Ecto neural progenitor cell (in vitro differentiated cells): ENCODE measurements around the gene NAPSA.
"Not testable (repeated sequence)": the region's sequence is repeated elsewhere in the genome, so short reads cannot be mapped to it uniquely, and the experiment has no call there.

Source experiments
- DNase-seq: peaks from one replicate; pipeline ENCODE4 v3.0.0-alpha.2; 2018; ENCODE audit warnings: low spot score

Gene NAPSA

DNA sequence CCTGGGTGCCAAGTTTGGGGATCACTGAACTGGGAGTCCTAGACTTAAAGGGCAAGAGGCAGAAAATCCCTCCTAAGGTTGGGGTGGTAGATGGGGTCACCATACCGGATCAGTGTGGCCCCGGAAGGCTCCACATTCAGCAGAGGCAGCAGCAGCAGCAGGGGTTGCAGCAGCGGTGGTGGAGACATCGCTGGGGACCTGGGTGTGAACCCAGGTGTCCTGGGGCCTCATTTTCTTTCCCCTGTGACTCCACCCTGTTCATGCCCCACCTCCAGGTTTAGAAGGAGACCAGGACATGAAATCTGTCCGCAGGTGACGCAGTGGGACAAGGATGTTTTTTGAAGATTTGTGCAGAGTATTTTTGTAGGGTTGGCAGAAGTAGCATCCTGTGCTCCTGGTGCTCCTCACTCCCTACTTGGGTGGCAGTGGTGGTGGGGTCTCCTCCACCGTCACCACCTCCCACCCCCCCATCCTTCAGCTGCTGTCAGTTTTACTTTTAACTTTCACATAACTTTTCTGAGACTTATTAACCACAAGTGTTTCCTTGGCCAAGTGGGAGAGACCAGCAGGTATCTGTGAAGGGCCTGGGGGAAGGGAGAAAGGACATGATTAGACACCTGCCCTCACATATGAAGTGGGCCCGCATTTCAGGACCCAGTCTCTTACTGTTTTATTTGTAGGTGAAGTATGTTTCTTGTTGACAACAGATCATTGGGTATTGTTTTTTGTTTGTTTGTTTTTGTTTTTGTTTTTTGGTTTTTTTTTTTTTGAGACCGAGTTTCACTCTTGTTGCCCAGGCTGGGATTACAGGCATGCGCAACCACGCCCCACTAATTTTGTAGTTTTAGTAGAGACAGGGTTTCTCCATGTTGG lies at the start of gene NAPSA:
Gene NAPSA (minus strand): TSS at position 206 of the 873 bp plus-strand sequence. CDS start 18 bp downstream, at position 188.
- no peak for DNase-seq

DNA sequence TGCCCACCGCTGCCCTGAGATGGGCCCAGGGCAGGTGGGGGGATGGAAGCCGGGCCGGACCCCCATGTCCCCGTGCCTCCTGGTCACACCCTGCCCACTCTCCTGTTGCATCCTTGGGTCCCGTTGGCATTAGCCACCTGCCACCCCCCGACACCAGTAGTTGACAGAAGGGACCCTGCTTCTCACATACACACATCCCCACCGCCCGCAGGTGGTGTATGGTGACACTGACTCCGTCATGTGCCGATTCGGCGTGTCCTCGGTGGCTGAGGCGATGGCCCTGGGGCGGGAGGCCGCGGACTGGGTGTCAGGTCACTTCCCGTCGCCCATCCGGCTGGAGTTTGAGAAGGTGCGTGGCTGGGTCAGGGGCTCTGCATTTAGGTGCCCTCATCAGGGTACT lies 48.1 kb upstream of the NAPSA start:
- peak; percentile 44 for DNase-seq

DNA sequence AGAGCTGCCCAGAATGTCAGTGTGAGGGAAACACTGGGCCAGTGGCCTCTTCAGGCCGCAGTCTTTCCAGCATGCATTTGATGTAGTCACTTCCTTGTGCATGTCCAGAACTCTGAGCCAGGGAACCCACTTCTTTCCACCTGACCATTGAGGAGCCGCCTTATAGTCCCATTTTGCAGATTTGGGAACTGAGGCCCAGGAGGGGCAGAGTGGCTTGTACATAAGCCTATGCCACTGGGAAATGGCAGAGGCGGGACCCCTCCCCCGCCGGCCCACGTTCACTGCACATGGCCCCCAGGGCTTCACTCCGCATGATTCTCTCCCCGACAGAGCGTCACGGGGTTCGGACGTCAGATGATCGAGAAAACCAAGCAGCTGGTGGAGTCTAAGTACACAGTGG lies 47.7 kb upstream of the NAPSA start:
- peak; percentile 37 for DNase-seq

- no peak for DNase-seq
Observed at GRCh38 chr19:50412419-50412818, 47.0 kb upstream of the NAPSA start.

GRCh38 chr19:50410109-50410508 lies 44.7 kb upstream of the NAPSA start:
- DNase-seq = no peak

- peak; percentile 37 for DNase-seq
Observed at GRCh38 chr19:50409347-50409746, 43.9 kb upstream of the NAPSA start.

- peak; percentile 31 for DNase-seq
Observed at GRCh38 chr19:50406829-50407228, 41.4 kb upstream of the NAPSA start.

GRCh38 chr19:50406156-50406820 lies 40.8 kb upstream of the NAPSA start:
- DNase-seq = peak; percentile 33

- DNase-seq = peak; percentile 29
Observed at GRCh38 chr19:50402544-50403301, 37.3 kb upstream of the NAPSA start.

DNA sequence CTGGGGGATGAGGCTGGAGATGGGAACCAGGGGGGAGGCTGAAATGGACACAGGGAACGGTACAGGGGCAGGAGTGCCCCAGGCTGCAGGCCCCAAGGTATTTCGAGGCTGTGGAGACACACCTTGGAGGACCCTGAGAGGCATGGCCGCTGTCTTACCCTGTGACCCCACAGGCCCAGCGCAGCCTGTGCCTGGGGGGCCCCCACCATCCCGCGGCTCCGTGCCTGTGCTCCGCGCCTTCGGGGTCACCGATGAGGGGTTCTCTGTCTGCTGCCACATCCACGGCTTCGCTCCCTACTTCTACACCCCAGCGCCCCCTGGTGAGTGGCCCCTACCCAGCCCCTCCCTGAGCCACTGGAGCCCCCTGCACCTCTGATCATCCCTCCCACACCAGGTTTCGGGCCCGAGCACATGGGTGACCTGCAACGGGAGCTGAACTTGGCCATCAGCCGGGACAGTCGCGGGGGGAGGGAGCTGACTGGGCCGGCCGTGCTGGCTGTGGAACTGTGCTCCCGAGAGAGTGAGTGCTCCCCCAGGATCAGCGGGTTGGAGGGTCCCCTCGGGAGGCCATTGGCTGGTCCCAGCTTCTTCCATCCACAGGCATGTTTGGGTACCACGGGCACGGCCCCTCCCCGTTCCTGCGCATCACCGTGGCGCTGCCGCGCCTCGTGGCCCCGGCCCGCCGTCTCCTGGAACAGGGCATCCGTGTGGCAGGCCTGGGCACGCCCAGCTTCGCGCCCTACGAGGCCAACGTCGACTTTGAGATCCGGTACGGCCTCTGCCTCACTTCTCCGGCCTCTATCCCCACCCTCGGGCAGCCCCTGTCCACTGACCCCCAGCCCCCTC lies 36.4 kb upstream of the NAPSA start:
- DNase-seq = peak; percentile 42

DNA sequence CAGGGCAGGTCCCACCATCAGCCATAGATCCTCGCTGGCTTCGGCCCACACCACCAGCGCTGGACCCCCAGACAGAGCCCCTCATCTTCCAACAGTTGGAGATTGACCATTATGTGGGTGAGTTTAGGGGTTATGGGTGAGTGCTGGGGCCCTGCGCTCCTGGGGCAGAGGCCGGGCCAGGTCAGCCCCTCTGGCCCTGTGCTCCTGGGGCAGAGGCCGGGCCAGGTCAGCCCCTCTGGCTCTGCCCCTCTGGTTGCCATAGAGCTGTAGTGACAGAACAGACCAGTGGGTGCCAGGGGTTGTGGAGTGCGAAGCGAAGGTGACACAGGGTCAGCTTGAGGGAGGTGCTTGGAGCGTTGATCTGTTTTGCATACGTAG lies 33.9 kb upstream of the NAPSA start:
- no peak for DNase-seq

DNA sequence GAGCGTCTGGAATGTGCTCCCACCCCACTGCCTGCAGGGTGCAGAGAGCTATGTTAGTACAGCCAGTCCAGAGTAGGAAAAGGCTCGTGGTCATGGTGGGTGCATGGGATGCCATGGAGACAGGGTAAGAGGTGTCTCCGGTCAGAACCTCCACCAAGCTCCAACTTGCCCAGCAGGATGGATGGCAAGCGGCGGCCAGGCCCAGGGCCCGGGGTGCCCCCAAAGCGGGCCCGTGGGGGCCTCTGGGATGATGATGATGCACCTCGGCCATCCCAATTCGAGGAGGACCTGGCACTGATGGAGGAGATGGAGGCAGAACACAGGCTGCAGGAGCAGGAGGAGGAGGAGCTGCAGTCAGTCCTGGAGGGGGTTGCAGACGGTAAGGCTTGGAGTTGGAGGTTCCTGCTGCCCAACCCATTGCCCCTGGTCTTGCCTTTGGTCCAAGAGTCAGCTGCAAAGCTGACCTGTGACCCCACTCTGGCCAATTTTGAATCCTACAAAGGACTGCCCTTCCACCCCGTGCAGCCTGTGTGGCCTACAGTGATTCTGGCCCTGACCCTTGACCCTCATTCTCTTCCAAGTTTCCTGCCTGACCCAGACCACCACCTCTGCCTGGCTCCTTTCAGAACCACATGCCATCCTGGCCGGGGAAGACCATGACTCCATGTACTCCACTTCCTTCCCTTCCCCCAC lies 33.4 kb upstream of the NAPSA start:
- no peak for DNase-seq

GRCh38 chr19:50394017-50394416 lies 28.6 kb upstream of the NAPSA start:
- DNase-seq = no peak

DNA sequence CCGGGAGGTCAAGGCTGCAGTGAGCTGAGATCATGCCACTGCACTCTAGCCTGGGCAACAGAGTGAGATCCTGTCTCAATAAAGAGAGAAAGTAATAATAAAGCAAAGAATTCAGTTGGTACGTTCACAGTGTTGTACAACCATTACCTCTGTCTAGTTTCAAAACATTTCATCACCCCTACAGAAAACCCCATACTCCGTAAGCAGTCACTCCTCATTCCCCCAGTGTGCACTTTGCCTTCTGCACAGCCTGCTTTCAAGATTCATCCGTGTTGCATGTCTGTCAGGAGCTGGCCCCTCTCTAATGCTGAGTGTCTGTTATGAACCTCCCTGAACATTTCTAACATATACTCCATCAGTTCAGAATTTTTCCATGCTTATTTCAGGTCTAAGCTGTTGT lies 28.1 kb upstream of the NAPSA start:
- no peak for DNase-seq

- no peak for DNase-seq
Observed at GRCh38 chr19:50392759-50393158, 27.3 kb upstream of the NAPSA start.

GRCh38 chr19:50390952-50391351 lies 25.5 kb upstream of the NAPSA start:
- not testable (repeated sequence) for DNase-seq

GRCh38 chr19:50390295-50390694 lies 24.9 kb upstream of the NAPSA start:
- DNase-seq = not testable (repeated sequence)

DNA sequence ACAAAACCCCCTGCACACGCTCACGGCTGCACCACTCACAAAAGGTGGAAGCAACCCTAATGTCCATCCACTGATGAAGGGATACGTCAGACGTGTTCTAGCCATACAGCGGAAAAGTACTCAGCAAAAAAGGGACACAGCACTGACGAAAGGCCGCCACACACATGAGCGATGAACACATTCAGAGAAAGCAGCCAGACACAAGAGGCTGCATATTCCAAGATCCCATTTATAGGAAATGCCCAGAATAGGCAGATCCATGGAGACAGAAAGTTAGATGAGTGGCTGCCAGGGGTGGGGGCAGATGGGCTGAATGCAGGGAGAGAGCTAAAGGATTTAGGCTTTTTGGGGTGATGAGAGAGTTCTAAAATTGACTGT lies 22.4 kb upstream of the NAPSA start:
- no peak for DNase-seq

GRCh38 chr19:50387176-50387867 lies 21.9 kb upstream of the NAPSA start:
- DNase-seq = no peak

DNA sequence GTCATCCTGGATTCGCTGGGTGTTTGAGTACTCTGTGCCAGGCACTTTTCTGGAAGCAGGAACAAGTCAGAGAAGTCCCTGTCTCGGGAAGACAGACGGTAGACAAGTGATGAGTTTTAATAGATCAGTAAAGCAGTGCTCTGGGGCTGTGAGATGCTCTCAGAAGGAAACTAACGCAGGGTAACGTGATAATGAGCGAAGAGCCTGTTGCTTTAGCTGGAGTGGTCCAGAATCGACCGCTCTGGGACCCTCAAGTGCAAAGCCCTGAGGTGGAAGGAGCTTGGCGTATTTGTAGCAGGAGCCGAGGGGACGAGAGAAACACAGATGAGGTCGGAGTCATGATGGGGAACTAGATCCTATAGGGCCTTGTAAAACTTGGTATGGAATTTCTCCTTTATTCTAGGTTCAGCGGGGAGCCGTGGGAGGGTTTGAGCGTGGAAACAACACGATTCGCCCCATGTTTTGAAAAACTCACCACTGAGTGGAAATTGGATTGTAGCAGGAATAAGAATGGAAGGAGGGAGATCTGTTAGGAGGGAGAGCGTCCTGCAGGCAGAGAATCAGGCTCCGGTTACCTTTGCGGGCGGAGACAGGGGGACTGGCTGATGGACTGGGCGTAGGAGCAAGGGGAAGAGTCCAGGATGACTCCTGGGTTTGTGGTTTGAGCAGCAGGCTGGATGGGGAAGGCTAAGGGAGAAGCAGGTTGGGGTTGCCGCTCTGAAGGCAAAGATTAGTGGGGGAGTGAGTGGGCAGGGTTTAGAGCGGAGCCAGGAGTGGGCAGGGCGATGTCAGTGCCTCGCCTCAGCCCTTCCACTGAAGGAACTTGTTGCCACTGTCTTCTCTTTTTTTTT lies 19.5 kb upstream of the NAPSA start:
- DNase-seq = no peak
